CD4-positive, alpha-beta T cell treated with Interleukin-17A for 1 hour (primary cell): Measurements from ENCODE around the gene A3GALT2.
A peak's percentile ranks its signal among the peaks of the same experiment; 100 is the strongest.
"Not testable (repeated sequence)": the region's sequence is repeated elsewhere in the genome, so short reads cannot be mapped to it uniquely, and the experiment has no call there.

Experiments used
- DNase-seq: peaks from one replicate; pipeline ENCODE4 v3.0.0-alpha.2; 2020

The A3GALT2 gene

GRCh38 chr1:33309351-33309750 lies 11.5 kb downstream of the A3GALT2 start:
- not testable (repeated sequence) for DNase-seq

GRCh38 chr1:33307494-33307864 lies 13.4 kb downstream of the A3GALT2 start:
- no peak for DNase-seq

GRCh38 chr1:33306653-33307493 lies 14.0 kb downstream of the A3GALT2 start:
- no peak for DNase-seq

GRCh38 chr1:33305816-33306652 lies 14.9 kb downstream of the A3GALT2 start:
- no peak for DNase-seq

- DNase-seq, result no peak
Observed at GRCh38 chr1:33305016-33305415, 15.9 kb downstream of the A3GALT2 start.

- DNase-seq, result peak; percentile 19
Observed at GRCh38 chr1:33302325-33302724, 18.6 kb downstream of the A3GALT2 start.

- DNase-seq, result no peak
Observed at GRCh38 chr1:33301273-33301984, 19.5 kb downstream of the A3GALT2 start.

GRCh38 chr1:33300673-33301072 lies 20.2 kb downstream of the A3GALT2 start:
- no peak for DNase-seq

- DNase-seq, result no peak
Observed at GRCh38 chr1:33299461-33300155, 21.3 kb downstream of the A3GALT2 start.

GRCh38 chr1:33298623-33299277 lies 22.1 kb downstream of the A3GALT2 start:
- peak; percentile 64 for DNase-seq

- DNase-seq, result no peak
Observed at GRCh38 chr1:33297911-33298622, 22.8 kb downstream of the A3GALT2 start.

GRCh38 chr1:33296824-33297223 lies 24.1 kb downstream of the A3GALT2 start:
- DNase-seq, result no peak

- DNase-seq, result no peak
Observed at GRCh38 chr1:33296082-33296458, 24.8 kb downstream of the A3GALT2 start.

- peak; percentile 87 for DNase-seq
Observed at GRCh38 chr1:33295450-33296081, 25.3 kb downstream of the A3GALT2 start.

- no peak for DNase-seq
Observed at GRCh38 chr1:33295023-33295422, 25.9 kb downstream of the A3GALT2 start.

- DNase-seq, result no peak
Observed at GRCh38 chr1:33294071-33295010, 26.6 kb downstream of the A3GALT2 start.

- no peak for DNase-seq
Observed at GRCh38 chr1:33292726-33293340, 28.1 kb downstream of the A3GALT2 start.

GRCh38 chr1:33290615-33291014 lies 30.3 kb downstream of the A3GALT2 start:
- not testable (repeated sequence) for DNase-seq

- DNase-seq, result no peak
Observed at GRCh38 chr1:33289858-33290154, 31.1 kb downstream of the A3GALT2 start.
